Thyroid gland (tissue), 4 donors: Measurements from ENCODE around the gene MRPL21.

Experiments used
- CTCF ChIP-seq, 6 experiments: fragments of 200-600 bp in 3 of 6; fragments of 450-650 bp in 3 of 6; sonication (generic) in 3 of 6; IDR thresholded peaks; one replicate each; pipeline ENCODE4 v1.5.1; 2016 to 2019; ENCODE audit warnings: antibody characterized with exemption in 6 of 6, mild to moderate bottlenecking in 2 of 6, inconsistent platforms in 1 of 6, moderate library complexity in 1 of 6
- POLR2A ChIP-seq, 2 donors: fragments of 450-650 bp; IDR thresholded peaks; one replicate each; pipeline ENCODE4 v1.6.1; 2017; ENCODE audit warnings: antibody characterized with exemption in 2 of 2, mild to moderate bottlenecking in 2 of 2, moderate library complexity in 1 of 2

DNA sequence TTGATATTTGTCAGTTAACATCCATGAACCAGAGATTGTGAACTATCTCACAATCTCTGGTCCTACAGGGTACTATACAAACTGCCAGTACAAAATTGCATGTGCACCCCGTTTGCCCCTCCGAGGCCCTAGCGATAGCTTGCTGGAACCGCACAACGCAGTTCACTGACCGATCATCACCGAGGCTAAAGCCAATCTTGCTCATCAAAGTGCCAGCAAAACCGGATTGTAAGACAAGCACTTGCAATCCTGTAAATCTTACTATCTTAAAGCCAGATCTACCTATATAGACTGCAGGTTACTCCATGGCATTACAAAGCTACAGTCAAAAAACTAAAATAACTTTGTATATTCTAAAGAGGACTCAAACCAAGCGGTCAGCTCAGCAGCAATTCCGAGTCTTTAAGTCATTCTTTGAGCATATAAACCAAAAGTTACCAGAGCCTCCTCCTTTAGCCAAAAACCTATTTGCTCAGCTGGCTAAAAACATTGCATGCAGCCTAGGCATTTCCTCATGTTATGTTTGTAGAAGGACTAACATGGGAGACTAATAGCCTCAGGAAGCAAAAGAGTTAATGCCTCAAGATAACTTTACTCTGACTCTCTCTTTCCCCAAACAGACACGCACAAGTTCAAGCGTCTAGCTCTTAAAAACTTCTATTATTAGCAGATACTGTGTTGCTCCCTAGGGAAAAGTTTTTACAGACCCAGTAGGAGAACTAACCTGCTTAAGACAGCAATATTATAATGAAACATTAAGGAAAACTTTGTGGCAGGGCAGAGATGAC is 31.2 kb downstream of the MRPL21 start:
- TF ChIP-seq CTCF (IDR thresholded peaks at IDR 0.05) (no peak), POLR2A (IDR thresholded peaks at IDR 0.05) (no peak)
